ENCODE data around the gene TM9SF3.

The TM9SF3 gene

GRCh38 chr10:96613576-96613975 is 26.8 kb upstream of the TM9SF3 start:
- no peak overlapping the region for H2AFZ ChIP-seq (ENCODE audit: low read depth, low read length, severe bottlenecking)
- H3K27ac ChIP-seq (ENCODE audit: low read depth, low read length) = no peak overlapping the region
- H3K36me3 ChIP-seq (ENCODE audit: low read length) = peaks cover 39% of the 10 kb centered on the region; the same call in 1 of the 2 replicates
- H3K4me2 ChIP-seq (ENCODE audit: low read depth, low read length, poor library complexity, severe bottlenecking) = no peak overlapping the region
- TF ChIP-seq EZH2phosphoT487 (conservative IDR thresholded peaks at IDR 0.05; ENCODE audit: low read length) (no peak), CTCF (IDR thresholded peaks at IDR 0.05; ENCODE audit: insufficient read depth, low read length, poor library complexity, severe bottlenecking) (no peak)
- no peaks in the 10 kb centered on the region for H3F3A ChIP-seq (ENCODE audit: insufficient read depth)
- H3K9ac ChIP-seq (ENCODE audit: low read length) = no peak overlapping the region
- no peak overlapping the region for H3K4me3 ChIP-seq (ENCODE audit: insufficient read depth, low read length, poor library complexity, severe bottlenecking)
- H3K9me2 ChIP-seq (replicated peaks; ENCODE audit: insufficient read depth, low read length) = no peaks in the 10 kb centered on the region
- no peaks in the 10 kb centered on the region for H4K20me1 ChIP-seq (ENCODE audit: low read depth, low read length)
- H3K79me2 ChIP-seq (ENCODE audit: insufficient read depth, low read length) = no peaks in the 10 kb centered on the region
- no peaks in the 10 kb centered on the region for H3K27me3 ChIP-seq (ENCODE audit: low read length)
- no peaks in the 10 kb centered on the region for H3K9me3 ChIP-seq (ENCODE audit: insufficient read depth, low read length)

GRCh38 chr10:96612055-96612830 is 25.4 kb upstream of the TM9SF3 start:
- H3K79me2 ChIP-seq (ENCODE audit: insufficient read depth, low read length) = no peaks in the 10 kb centered on the region
- no peak overlapping the region for H3K4me3 ChIP-seq (ENCODE audit: insufficient read depth, low read length, poor library complexity, severe bottlenecking)
- H3K27ac ChIP-seq (ENCODE audit: low read depth, low read length) = no peak overlapping the region
- no peak overlapping the region for H2AFZ ChIP-seq (ENCODE audit: low read depth, low read length, severe bottlenecking)
- TF ChIP-seq CTCF (IDR thresholded peaks at IDR 0.05; ENCODE audit: insufficient read depth, low read length, poor library complexity, severe bottlenecking) = no peak
- TF ChIP-seq EZH2phosphoT487 (conservative IDR thresholded peaks at IDR 0.05; ENCODE audit: low read length) = no peak
- no peaks in the 10 kb centered on the region for H3F3A ChIP-seq (ENCODE audit: insufficient read depth)
- no peaks in the 10 kb centered on the region for H4K20me1 ChIP-seq (ENCODE audit: low read depth, low read length)
- no peaks in the 10 kb centered on the region for H3K27me3 ChIP-seq (ENCODE audit: low read length)
- H3K9me3 ChIP-seq (ENCODE audit: insufficient read depth, low read length) = no peaks in the 10 kb centered on the region
- no peak overlapping the region for H3K4me2 ChIP-seq (ENCODE audit: low read depth, low read length, poor library complexity, severe bottlenecking)
- H3K36me3 ChIP-seq (ENCODE audit: low read length) = peaks cover 45% of the 10 kb centered on the region; the same call in 1 of the 2 replicates
- H3K9me2 ChIP-seq (replicated peaks; ENCODE audit: insufficient read depth, low read length) = no peaks in the 10 kb centered on the region
- H3K9ac ChIP-seq (ENCODE audit: low read length) = no peak overlapping the region

GRCh38 chr10:96610817-96611216 is 24.0 kb upstream of the TM9SF3 start:
- H3F3A ChIP-seq (ENCODE audit: insufficient read depth) = no peaks in the 10 kb centered on the region
- no peaks in the 10 kb centered on the region for H3K27me3 ChIP-seq (ENCODE audit: low read length)
- no peak overlapping the region for H3K4me2 ChIP-seq (ENCODE audit: low read depth, low read length, poor library complexity, severe bottlenecking)
- no peak overlapping the region for H3K4me3 ChIP-seq (ENCODE audit: insufficient read depth, low read length, poor library complexity, severe bottlenecking)
- no peaks in the 10 kb centered on the region for H3K9me2 ChIP-seq (replicated peaks; ENCODE audit: insufficient read depth, low read length)
- H3K9me3 ChIP-seq (ENCODE audit: insufficient read depth, low read length) = no peaks in the 10 kb centered on the region
- no peak overlapping the region for H3K27ac ChIP-seq (ENCODE audit: low read depth, low read length)
- H4K20me1 ChIP-seq (ENCODE audit: low read depth, low read length) = no peaks in the 10 kb centered on the region
- TF ChIP-seq EZH2phosphoT487 (conservative IDR thresholded peaks at IDR 0.05; ENCODE audit: low read length) = no peak
- TF ChIP-seq CTCF (IDR thresholded peaks at IDR 0.05; ENCODE audit: insufficient read depth, low read length, poor library complexity, severe bottlenecking) = no peak
- H3K9ac ChIP-seq (ENCODE audit: low read length) = no peak overlapping the region
- no peaks in the 10 kb centered on the region for H3K79me2 ChIP-seq (ENCODE audit: insufficient read depth, low read length)
- H2AFZ ChIP-seq (ENCODE audit: low read depth, low read length, severe bottlenecking) = no peak overlapping the region
- peaks cover 36% of the 10 kb centered on the region; the same call in 1 of the 2 replicates for H3K36me3 ChIP-seq (ENCODE audit: low read length)
